ENCODE measurements around the gene MT1M. TPM values are rescaled to one million over a fixed set of nuclear protein-coding genes. Genes with fewer than 3 reads are reported as not detected.

The MT1M gene
- total RNA-seq, 1 donor, result not detected

DNA sequence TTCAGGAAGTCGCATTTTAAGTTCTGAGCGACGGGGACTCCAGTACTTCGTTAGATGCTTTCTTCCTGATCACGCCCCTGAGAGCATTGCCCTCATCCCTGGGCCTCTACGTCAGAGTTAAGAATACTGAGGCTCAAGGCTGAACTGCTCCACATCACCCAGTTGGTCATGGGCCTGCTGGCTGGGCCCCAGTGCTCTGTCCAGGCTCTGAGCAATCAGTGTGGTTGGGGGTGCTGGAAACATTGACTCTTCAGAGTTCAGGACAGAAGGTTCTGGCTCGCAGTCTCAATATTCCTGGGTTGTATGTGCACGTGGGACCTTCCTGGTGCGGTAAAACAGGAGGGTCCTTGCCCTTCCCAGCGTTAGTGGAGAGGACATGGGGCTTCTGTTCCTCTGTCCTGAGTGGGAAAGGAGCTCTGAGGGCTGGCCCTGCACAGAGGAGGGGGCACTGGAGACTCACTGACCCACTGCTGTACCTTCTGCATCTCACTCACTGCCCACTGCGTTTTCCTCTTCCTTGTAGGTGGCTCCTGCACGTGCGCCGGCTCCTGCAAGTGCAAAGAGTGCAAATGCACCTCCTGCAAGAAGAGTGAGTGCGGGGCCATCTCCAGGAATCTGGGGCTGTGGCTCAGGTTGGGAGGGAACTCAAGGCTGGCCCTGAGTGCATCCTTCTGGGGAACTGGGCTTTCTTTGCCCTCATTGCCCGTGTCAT is 6.4 kb upstream of the MT1M start:
- DNase-seq (ENCODE audit: low read depth in 2 of 3, low spot score in 2 of 3), result no peak

DNA sequence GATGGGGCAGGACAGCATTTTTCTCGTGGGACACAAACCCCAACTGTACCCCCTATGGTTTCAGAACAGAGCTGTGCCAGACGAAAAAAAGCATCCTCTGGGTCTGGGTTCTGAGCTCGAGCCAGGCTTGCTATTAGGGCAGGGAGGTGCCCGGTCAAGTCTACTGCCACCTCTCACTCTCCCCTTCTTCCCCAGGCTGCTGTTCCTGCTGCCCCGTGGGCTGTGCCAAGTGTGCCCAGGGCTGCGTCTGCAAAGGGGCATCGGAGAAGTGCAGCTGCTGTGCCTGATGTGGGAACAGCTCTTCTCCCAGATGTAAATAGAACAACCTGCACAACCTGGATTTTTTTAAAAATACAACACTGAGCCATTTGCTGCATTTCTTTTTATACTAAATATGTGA is 5.8 kb upstream of the MT1M start:
- DNase-seq (ENCODE audit: low read depth in 2 of 3, low spot score in 2 of 3), result no peak

DNA sequence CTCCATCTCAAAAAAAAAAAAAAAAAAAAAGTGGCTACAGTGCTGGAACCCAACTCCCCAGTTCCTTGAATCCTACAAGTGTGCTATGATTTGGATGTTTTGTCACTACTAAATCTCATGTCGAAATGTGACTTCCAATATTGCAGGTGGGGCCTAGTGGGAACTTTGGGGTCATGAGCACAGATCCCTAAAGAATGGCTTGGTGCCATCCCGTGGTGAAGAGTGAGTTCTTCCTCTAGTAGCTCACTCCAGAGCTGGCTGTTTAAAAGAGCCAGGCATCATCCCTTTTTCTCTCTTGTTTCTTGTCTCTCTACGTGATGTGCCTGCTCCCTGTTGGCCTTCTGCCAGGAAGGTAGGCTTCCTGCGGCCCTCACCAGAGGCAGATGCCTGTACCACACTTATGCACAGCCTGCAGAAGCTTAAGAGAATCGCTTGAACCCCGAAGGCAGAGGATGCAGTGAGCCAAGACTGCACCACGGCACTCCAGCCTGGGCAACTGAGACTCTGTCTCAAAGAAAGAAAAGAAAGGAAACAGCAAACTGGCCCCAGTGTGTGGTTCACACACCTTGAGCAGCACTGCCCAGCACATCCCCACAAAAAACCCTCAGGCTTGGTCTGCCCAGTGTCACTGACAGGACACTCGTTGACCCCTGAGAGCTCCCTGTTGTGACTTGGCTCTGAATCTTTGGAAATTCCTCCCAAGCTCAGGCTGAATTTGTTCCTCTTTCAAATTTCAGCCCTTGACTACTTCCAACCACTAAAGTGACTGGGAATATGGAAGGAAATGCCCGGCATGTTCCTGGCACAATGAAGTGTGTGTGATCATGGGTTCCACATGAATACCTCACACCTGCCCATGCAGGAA is 3.7 kb upstream of the MT1M start:
- DNase-seq (ENCODE audit: low read depth in 2 of 3, low spot score in 2 of 3), result no peak

DNA sequence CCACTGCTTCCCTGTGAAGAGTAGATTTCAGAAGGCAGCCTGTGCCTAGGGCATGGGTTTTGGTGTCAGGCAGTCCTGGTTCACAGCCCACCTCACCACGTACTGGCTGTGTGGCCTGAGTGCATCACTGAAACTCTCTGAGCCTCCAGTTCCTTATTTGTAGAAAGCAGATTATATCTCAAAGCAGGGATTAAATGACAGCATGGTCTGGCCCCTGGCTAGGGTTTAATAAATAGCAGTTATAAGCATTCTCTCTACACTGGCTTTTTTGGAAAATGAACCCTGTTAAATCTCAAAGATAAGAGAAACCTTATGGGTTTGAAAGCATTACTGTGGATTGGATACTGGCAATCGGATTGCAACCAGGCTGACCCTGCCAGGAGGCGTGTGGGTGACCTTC is 2.9 kb upstream of the MT1M start:
- DNase-seq (ENCODE audit: low read depth in 2 of 3, low spot score in 2 of 3), result no peak

DNA sequence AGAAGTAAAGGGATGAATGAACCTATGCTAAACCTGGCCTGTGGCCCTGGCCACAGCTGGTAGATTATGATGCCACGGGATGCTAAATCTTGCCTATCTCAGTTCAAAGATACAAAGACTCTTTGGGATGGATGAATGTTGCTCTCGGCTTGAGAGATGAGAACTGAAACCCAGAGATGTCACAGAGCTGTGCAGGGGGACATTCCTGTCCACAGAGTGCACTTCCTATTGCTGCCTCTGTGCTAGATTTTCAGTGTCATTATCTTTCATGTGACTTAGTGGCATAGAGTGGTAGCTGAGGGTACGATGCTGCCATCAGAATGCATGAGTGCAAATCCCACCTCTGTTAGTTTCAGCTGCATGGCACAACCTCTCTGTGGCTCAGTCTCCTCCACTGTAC is 2.3 kb upstream of the MT1M start:
- no peak for DNase-seq (ENCODE audit: low read depth in 2 of 3, low spot score in 2 of 3)

DNA sequence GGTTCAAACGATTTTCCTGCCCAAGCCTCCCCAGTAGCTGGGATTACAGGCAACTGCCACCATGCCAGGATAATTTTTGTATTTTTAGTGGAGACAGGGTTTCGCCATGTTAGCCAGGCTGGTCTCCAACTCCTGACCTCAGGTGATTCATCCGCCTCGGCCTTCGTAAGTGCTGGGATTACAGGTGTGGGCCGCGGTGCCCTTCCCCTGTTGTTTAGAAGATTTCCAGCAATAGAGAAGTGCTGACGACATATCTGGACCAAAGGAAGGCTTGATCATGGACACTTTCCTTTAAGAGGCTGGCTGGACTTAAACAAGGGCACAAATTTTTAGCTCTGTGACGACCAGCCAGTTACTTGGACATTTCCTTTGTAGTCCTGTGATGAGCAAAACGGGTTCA is 1.3 kb upstream of the MT1M start:
- no peak for DNase-seq (ENCODE audit: low read depth in 2 of 3, low spot score in 2 of 3)

DNA sequence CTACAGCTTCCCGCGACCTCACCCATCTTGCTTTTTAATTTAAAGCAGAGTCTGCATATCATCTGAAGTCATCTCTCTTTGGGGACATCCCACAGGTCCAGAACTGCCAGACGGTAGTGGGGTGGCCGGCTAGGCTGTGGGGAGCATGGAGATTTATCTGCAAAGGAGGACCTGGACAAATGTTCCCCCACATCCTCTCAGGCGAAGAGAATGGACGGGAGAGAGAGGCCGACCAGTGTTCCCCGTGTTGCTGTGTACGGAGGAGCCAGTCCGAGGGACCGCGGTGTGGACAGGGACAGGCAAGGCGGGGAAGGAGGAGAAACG is 665 bp upstream of the MT1M start:
- DNase-seq (ENCODE audit: low read depth in 2 of 3, low spot score in 2 of 3), result no peak

DNA sequence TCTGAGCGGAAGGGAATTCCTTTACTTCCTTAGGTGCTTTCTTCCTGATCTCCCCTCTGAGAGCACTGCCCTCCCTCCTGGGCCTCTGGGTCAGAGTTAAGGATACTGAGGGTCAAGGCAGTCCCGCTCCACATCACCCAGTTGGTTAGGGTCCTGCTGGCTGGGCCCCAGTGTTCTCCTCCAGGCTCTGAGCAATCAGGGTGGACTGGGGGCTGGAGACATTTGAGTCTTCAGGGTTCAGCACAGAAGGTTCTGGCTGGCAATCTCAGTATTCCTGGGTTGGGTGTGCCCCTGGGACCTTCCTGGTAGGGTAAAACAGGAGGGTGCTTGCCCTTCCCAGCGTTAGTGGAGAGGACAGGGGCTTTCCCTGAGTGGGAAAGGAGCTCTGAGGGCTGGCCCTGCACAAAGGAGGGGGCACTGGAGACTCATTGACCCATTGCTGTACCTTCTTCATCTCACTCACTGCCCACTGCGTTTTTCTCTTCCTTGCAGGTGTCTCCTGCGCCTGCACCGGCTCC is 448 bp downstream of the MT1M start:
- DNase-seq (ENCODE audit: low read depth in 2 of 3, low spot score in 2 of 3), result no peak

DNA sequence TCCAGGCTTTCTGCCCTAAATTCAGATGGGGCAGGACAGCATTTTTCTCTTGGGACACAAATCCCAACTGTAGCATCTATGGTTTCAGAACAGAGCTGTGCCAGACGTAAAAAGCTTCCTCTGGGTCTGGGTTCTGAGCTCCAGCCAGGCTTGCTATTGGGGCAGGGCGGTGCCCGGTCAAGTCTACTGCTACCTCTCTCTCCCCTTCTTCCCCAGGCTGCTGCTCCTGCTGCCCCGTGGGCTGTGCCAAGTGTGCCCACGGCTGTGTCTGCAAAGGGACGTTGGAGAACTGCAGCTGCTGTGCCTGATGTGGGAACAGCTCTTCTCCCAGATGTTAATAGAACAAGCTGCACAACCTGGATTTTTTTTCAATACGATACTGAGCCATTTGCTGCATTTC is 1.1 kb downstream of the MT1M start:
- DNase-seq (ENCODE audit: low read depth in 2 of 3, low spot score in 2 of 3), result no peak

DNA sequence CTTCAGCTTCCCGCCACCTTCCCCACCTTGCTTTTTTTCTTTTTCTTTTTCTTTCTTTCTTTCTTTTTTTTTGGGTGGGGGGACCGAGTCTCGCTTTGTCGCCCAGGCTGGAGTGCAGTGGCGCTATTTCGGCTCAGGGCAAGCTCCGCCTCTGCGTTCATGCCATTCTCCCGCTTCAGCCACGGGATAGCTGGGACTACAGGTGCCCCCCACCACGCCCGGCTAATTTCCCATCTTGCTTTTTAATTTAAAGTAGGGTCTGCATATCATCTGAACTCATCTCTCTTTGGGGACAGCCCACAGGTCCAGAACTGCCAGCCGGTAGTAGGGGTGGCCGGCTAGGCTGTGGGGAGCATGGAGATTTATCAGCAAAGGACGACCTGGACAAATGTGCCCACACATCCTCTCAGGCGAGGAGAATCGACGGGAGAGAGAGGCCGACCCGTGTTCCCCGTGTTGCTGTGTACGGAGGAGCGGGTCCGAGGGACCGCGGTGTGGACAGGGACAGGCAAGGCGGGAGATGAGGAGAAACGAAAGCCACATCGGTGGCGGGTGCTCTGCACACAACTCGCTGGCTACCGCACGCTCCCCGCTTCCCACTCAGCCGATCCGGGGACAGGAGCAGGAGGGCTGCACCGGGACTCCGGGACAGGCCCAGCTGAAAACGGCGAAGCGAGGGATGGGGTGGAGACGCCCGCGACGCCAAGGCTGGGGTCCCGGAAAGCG is 2.4 kb downstream of the MT1M start:
- DNase-seq (ENCODE audit: low read depth in 2 of 3, low spot score in 2 of 3), result no peak

DNA sequence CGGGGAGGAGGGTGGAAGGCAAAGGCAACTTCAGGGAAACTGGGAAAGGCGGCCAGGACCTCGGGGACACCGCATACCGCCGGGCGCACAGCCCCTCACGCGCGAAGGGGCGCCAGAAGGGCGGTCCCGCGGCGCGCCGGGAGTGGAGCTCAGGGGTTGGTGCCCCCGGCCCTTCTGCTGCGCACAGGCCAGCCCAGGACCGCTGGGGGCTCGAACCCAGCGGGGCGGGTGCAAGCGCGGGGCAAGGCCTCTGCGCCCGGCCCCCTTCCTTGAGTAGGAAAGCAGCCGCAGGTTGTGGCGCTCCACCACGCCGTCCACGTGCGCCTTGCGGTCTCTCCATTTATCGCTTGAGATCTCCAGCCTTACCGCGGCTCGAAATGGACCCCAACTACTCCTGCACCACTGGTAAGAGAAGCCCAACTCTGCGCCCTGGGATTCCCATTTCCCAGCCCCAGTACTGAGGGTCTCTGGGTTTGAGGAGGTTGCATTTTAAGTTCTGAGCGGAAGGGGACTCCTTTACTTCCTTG is 3.0 kb downstream of the MT1M start:
- no peak for DNase-seq (ENCODE audit: low read depth in 2 of 3, low spot score in 2 of 3)

DNA sequence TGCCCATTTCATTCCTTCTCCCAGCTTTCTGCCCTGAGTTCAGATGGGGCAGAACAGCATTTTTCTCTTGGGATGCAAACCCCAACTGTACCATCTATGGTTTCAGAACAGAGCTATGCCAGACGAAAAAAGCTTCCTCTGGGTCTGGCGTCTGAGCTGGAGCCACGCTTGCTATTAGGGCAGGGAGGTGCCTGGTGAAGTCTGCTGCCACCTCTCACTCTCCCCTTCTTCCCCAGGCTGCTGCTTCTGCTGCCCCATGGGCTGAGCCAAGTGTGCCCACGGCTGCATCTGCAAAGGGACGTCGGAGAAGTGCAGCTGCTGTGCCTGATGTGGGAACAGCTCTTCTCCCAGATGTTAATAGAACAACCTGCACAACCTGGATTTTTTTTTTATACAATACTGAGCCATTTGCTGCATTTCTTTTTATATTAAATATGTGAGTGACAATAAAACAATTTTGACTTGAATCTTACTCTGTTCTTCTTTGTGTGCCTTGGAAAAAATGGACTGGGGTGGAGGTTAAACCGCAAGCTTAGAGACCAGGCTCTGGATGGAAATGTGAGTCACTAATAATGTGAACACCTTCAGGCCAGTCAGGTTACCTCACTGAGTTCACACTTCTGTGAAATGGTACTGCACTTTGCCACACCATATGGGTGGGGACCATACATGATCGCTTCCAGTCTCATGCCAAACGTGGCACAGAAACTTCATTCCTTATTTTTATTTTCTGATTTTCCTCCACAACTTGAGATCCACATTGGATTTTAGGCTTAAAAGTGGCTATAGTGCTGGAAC is 4.4 kb downstream of the MT1M start:
- DNase-seq (ENCODE audit: low read depth in 2 of 3, low spot score in 2 of 3), result no peak

DNA sequence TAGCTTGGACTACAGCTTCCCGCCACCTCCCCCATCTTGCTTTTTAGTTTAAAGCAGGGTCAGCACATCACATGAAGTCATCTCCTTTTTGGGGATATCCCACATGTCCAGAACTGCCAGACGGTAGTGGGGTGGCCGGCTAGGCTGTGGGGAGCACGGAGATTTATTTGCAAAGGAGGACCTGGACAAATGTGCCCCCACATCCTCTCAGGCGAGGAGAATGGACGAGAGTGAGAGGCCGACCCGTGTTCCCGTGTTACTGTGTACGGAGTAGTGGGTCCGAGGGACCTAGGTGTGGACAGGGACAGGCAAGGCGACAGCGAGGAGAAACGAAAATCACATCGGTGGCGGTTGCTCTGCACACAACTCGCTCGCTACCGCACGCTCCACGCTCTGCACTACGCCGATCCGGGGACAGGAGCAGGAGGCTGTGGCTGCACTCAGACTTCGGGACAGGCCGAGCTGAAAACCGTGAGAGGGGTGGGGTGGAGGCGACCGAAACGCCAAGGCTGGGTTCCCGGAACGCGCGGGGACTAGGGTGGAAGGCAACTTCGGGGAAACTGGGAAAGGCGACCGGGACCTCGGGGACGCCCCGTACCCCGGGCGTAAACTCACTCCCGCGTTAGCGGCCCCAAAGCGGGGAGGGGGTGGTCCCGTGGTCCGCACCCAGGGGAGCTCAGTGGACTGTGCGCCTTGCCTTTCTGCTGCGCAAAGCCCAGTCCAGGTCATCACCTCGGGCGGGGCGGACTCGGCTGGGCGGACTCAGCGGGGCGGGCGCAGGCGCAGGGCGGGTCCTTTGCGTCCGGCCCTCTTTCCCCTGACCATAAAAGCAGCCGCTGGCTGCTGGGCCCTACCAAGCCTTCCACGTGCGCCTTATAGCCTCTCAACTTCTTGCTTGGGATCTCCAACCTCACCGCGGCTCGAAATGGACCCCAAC is 5.6 kb downstream of the MT1M start, which contains the start of gene MT1A:
TSS of gene MT1A (plus strand) at position 853 of the 937 bp plus-strand sequence. CDS start at position 926, 73 bp downstream.
- DNase-seq (ENCODE audit: low read depth in 2 of 3, low spot score in 2 of 3), result no peak

DNA sequence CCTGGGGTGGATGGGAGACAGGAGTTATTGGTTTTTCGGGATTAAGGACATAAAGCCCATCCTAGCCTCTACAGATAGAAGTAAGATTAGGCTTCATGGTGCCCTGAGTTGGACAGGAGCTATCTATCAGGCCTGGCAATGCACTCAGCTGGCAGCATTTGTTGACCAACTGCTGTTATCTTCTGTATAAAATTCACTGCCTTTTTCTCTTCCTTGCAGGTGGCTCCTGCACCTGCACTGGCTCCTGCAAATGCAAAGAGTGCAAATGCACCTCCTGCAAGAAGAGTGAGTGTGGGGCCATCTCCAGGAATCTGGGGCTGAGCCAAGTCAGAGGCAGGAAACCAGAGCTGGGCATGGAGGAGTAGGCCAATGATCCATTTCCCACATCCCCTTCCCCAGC is 6.6 kb downstream of the MT1M start:
- no peak for DNase-seq (ENCODE audit: low read depth in 2 of 3, low spot score in 2 of 3)

DNA sequence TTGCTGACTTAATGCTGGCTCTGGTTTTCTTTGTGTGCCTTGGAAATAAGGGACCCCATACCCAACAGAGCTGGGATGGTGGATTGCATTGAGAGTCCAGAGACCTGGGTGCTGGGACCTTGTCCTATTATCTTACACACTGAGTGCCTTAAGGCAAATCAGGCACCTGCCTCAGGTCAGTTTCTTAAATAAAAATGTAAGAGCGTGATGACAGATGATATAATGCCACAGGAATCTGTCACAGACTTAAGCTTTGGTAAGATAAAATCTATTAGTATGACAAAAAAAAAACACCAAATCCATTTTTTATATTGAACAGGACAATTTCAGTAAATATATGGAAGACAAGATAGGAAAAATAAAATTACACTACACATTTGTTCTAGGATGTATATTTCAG is 7.6 kb downstream of the MT1M start:
- DNase-seq (ENCODE audit: low read depth in 2 of 3, low spot score in 2 of 3), result no peak

DNA sequence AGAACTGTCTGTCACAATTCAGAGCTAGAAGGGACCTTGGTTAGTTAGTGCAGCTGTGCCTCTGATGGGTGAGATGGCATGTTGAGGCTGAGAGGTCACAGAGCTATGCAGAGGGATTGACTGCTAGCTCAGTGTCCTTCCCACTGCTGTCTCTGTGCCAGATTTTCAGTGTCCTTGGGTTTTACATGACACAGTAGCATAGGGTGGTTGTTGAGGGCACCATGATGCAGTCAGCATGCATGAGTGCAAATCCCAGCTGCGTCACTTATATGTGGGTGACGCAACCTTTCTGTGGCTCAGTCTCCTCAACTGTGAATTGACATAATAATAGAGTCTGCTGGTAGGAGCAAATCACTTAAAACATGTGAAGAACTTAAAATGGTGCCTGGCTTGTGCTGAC is 8.7 kb downstream of the MT1M start:
- DNase-seq (ENCODE audit: low read depth in 2 of 3, low spot score in 2 of 3), result no peak

DNA sequence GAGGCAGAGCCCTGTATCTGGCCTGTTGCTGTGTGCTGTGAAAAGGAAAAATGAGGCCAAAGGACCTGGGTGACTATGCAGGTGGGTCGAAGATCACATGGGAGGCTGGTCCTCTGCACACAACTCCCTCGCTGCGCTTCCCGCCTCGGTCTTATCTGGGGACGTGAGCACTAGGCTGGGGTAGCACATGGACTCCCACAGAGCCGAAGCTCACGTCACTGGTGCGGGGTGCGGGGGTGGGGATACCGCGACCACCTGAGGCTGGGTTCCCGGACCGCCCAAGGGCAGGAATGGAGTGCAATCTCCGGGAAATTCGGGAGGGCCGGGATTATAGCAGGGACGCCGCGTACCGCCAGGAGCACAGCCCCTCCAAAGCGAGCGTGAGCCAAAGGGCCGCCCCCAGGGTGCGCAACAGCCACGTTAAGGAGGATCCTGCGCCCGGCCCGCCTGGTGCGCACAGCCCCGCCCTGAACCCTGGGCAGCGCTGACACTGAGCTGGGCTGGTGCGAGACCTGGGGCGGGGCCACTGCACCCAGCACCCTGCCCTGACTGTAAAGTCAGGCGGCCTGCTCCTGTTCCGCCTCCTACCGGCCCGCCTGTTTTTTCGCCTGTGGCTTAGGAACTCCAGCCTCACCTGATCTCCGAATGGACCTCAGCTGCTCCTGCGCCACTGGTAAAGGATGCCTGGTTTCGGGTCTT is 10.8 kb downstream of the MT1M start:
- no peak for DNase-seq (ENCODE audit: low read depth in 2 of 3, low spot score in 2 of 3)

DNA sequence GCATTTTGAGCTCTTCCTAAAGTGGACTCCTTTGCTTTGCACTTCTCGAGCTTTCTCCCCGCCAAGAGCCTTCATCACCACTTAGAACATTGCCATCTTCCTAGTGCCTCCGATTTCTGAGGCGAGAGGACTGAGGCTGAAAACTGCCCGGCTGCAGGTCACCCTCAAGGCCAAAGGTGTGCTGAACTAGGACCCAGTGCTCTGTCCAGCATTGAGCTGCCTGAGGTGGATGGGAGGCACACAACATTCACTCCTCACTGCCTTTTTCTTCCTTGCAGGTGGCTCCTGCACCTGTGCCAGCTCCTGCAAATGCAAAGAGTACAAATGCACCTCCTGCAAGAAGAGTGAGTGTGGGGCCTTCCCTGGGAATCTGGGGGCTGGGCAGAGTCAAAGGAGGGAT is 11.4 kb downstream of the MT1M start:
- DNase-seq (ENCODE audit: low read depth in 2 of 3, low spot score in 2 of 3), result no peak

DNA sequence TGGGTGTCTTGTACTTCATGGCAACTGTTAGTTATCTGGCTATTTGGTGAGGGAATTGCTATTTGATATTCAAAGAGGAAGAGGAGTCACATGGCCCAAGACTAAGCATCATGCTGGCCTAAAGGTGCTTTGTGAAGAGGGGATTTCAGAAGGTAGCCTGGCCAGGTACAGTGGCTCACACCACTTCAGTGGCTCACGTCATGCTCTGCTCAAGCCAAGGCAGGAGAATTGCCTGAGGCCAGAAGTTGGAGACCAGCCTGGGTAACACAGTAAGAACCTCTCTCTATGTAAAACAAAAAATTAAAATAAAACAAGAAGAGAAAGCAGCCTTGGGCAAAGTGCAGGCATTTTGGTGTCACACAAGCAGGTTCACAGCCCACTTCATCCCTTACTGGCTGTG is 12.9 kb downstream of the MT1M start:
- DNase-seq (ENCODE audit: low read depth in 2 of 3, low spot score in 2 of 3), result no peak
